Pancreas (tissue), 10 donors: Measurements from ENCODE around the gene GLYATL1. TPM values are rescaled to one million over a fixed set of nuclear protein-coding genes. Genes with fewer than 3 reads are reported as not detected.

ENCODE experiments used
- ATAC-seq, 4 donors: fragments of 200-7000 bp; cut with Tn5 transposase; one replicate each; pipeline versions ENCODE4 v1.8.0 to v1.9.1; 2020; ENCODE audit warnings: mild to moderate bottlenecking in 4 of 4, moderate library complexity in 4 of 4
- DNase-seq, 6 donors: peaks; one replicate each; pipeline ENCODE4 v3.0.0-alpha.2; 2020
- FAIRE-seq: peaks from 2 replicates; lab custom pipeline; 2012; peaks lifted over from hg19 to GRCh38; lab: Jason Lieb, UNC
- H3K27ac ChIP-seq, 4 donors: fragments of 200-600 bp; sonication (generic); 1 replicate in 3 of 4; 2 replicates in 1 of 4; pipeline versions ENCODE4 v1.5.0 to v1.8.0; 2020
- H3K27me3 ChIP-seq, 4 donors: fragments of 200-600 bp; one replicate each; pipeline ENCODE4 v1.8.0; 2021
- H3K36me3 ChIP-seq, 3 donors: fragments of 200-600 bp; sonication (generic) in 1 of 3; one replicate each; pipeline versions ENCODE4 v1.5.0 to v1.8.0; 2020 to 2021
- H3K4me1 ChIP-seq, 3 donors: fragments of 200-600 bp; one replicate each; pipeline ENCODE4 v1.8.0; 2021
- H3K4me3 ChIP-seq, 4 donors: fragments of 200-600 bp; sonication (generic) in 2 of 4; one replicate each; pipeline versions ENCODE4 v1.5.0 to v1.8.0; 2020 to 2021
- H3K9me3 ChIP-seq, 4 donors: fragments of 200-600 bp; one replicate each; pipeline ENCODE4 v1.8.0; 2021
- WGBS, 2 donors: extraction: QIAGEN DNeasy Blood & Tissue Kit; methylation state at CpG; one replicate each; pipeline ENCODE4 v1.1.7; 2013; 5-methylcytosine and 5-hydroxymethylcytosine counted together
- intact Hi-C, 3 donors: fragments of 100-400 bp; cut with DNase I; formaldehyde crosslinking; loops; one replicate each; pipeline versions ENCODE4 v1.11.1 to v1.14.2; 2022
- polyA plus RNA-seq, 2 donors: library from polyadenylated mRNA; stranded (reverse); fragments of 200-250 nt; gene quantifications; one replicate each; pipeline ENCODE4 v1.2.3, GENCODE V29; 2013
- total RNA-seq, 6 donors: library from RNA; stranded (reverse); fragmentation: NEBNext Ultra II Directional in 4 of 6; extraction: Animal tissue kit (Norgen Biotek cat#: 25700) in 4 of 6; gene quantifications; one replicate each; pipeline versions ENCODE4 v1.2.1 to v1.2.4, GENCODE V29; 2021 to 2023
- TF ChIP-seq, protein P1 (sequence below), 4 donors: fragments of 200-600 bp; sonication (generic) in 3 of 4; IDR thresholded peaks; one replicate each; pipeline versions ENCODE4 v1.5.0 to v1.8.0; 2021; ENCODE audit warnings: antibody characterized with exemption in 4 of 4
- donor health status: healthy with polysubstance abuse.
- donor health status: DM: no; HTN: no; CAD: no; lungs with moderate emphysema.
- donor health status: DM: no; HTN: no; CAD: no.
- donor health status: control.
- donor health status: control.
- donor health status: Bipolar disorder and iron deficiency.
- donor health status: DM: yes; HTN: yes; CAD: no.
- donor health status: DM: no; HTN: no; CAD: no.
- donor health status: DM: no; HTN: no; CAD: no.
- donor health status: DM: yes; HTN: yes; CAD: no.

The GLYATL1 gene
- total and polyA plus RNA-seq, 8 donors: 0.19 to 2.7 (median 0.47) TPM

DNA sequence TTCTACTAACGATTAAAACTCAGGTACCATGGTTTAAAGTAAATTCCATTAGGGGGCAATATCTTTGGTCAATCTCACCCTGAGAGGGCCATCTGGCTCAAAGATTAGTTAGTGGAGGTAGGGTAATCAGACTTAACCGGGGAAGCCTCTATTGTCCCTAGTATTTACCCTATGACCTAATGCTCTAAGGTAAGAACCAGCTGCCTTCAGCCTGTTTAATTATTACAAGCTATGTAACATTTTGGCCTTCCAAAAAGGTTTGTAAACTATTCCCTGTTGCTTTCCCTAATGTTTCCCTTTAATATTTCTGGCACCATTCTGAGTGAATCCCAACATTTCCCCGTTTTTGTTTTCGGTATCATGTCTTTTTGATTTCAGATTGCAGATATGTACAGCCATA is 15.1 kb upstream of the GLYATL1 start:
- ATAC-seq: no peak
- no peak overlapping the region for H3K4me3 ChIP-seq
- no peaks in the 10 kb centered on the region for H3K36me3 ChIP-seq
- 42 to 46% methylated on average over 4 of the region's 4 CpGs for WGBS, 2 donors
- no peak for FAIRE-seq
- TF ChIP-seq, protein P1, sequence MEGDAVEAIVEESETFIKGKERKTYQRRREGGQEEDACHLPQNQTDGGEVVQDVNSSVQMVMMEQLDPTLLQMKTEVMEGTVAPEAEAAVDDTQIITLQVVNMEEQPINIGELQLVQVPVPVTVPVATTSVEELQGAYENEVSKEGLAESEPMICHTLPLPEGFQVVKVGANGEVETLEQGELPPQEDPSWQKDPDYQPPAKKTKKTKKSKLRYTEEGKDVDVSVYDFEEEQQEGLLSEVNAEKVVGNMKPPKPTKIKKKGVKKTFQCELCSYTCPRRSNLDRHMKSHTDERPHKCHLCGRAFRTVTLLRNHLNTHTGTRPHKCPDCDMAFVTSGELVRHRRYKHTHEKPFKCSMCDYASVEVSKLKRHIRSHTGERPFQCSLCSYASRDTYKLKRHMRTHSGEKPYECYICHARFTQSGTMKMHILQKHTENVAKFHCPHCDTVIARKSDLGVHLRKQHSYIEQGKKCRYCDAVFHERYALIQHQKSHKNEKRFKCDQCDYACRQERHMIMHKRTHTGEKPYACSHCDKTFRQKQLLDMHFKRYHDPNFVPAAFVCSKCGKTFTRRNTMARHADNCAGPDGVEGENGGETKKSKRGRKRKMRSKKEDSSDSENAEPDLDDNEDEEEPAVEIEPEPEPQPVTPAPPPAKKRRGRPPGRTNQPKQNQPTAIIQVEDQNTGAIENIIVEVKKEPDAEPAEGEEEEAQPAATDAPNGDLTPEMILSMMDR (IDR thresholded peaks at IDR 0.05): no peak
- DNase-seq: no peak
- H3K27me3 ChIP-seq: no peaks in the 10 kb centered on the region
- H3K4me1 ChIP-seq: peaks cover 0 to 16% (median 0%) of the 10 kb centered on the region in 3 donors
- no peaks in the 10 kb centered on the region for H3K9me3 ChIP-seq
- no peak overlapping the region for H3K27ac ChIP-seq
- intact Hi-C loops: no loop called here

DNA sequence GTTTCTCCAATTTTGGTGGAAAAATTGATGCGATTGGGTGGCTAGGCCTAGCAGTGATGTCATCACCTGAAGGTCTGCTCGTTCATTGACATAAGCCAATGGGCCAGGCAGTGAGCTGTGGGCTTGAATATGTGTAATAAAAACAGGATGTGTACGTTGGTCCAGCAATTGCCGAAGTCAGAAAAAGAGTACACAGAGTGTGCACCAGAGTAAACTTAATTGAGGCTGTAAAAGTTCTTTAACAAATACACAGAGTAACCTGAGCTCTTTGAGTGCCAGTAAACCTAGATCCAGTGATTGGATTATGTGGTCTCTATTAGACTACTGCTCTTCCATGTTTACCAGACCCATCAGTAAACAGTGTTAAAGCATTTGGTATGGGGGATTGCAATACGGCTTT is 13.0 kb upstream of the GLYATL1 start:
- no peak overlapping the region for H3K4me3 ChIP-seq
- H3K4me1 ChIP-seq: peaks cover 0 to 16% (median 0%) of the 10 kb centered on the region in 3 donors
- WGBS, 2 donors: 69 to 78% methylated on average over 5 of the region's 5 CpGs
- H3K27ac ChIP-seq: no peak overlapping the region
- ATAC-seq (no peak), FAIRE-seq (no peak), DNase-seq (no peak)
- H3K9me3 ChIP-seq: no peaks in the 10 kb centered on the region
- no peaks in the 10 kb centered on the region for H3K36me3 ChIP-seq
- intact Hi-C loops: no loop called here
- no peaks in the 10 kb centered on the region for H3K27me3 ChIP-seq
- TF ChIP-seq, protein P1 (IDR thresholded peaks at IDR 0.05): no peak

- Histone ChIP-seq H3K4me3 (no peak overlapping the region), H3K9me3 (no peaks in the 10 kb centered on the region), H3K4me1 (peaks cover 0 to 16% (median 0%) of the 10 kb centered on the region in 3 donors), H3K27ac (no peak overlapping the region), H3K27me3 (no peaks in the 10 kb centered on the region), H3K36me3 (no peaks in the 10 kb centered on the region)
- TF ChIP-seq, protein P1 (IDR thresholded peaks at IDR 0.05): no peak
- intact Hi-C loops: no loop called here
- 60 to 67% methylated on average over 1 of the region's 1 CpG for WGBS, 2 donors
- no peak for ATAC-seq
- DNase-seq: no peak
- FAIRE-seq: no peak
These were observed 12.6 kb upstream of the GLYATL1 start for GRCh38 chr11:58926695-58927094.

- H3K4me1 ChIP-seq: peaks cover 0 to 16% (median 0%) of the 10 kb centered on the region in 3 donors
- H3K27ac ChIP-seq: no peak overlapping the region
- no peaks in the 10 kb centered on the region for H3K36me3 ChIP-seq
- TF ChIP-seq, protein P1 (IDR thresholded peaks at IDR 0.05): no peak
- no peaks in the 10 kb centered on the region for H3K27me3 ChIP-seq
- ATAC-seq: peak; percentile 80 to 93 (median 90)
- intact Hi-C loops: no loop called here
- peak overlapping the region in 2 of 4 donors; percentile 32 to 34 for H3K4me3 ChIP-seq
- 8 to 12% methylated on average over 15 of the region's 15 CpGs for WGBS, 2 donors
- DNase-seq: peak; percentile 48 to 79 (median 56)
- no peak for FAIRE-seq
- H3K9me3 ChIP-seq: no peaks in the 10 kb centered on the region
These were observed 11.7 kb upstream of the GLYATL1 start for GRCh38 chr11:58927393-58928106.

DNA sequence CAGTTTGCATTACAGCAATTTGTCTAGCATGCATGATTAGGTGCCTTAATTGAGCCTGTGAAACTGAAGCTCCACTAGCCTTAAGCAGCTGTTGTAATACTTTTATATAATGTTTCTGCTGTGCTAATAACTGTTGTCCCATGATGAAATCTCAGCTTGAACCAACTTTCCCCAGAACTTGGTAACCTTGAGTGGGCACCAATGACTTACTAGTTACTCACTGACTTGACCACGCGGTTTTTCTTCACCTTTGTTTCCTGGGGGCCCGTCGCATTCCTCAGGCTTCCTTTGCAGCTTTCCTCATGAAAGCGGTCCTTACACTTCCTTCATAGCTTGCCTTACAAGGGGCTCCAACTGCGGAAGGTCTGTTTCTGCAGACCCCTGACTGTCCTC is 11.2 kb upstream of the GLYATL1 start:
- Histone ChIP-seq H3K4me1 (peaks cover 0 to 16% (median 0%) of the 10 kb centered on the region in 3 donors), H3K27ac (no peak overlapping the region), H3K4me3 (peak overlapping the region in 2 of 4 donors; percentile 32 to 34), H3K36me3 (no peaks in the 10 kb centered on the region), H3K27me3 (no peaks in the 10 kb centered on the region), H3K9me3 (no peaks in the 10 kb centered on the region)
- FAIRE-seq (no peak), DNase-seq (no peak), ATAC-seq (peak; percentile 14 to 26 (median 20))
- TF ChIP-seq, protein P1 (IDR thresholded peaks at IDR 0.05): no peak
- intact Hi-C loops: no loop called here
- WGBS, 2 donors: 18 to 22% methylated on average over 6 of the region's 6 CpGs
